ENCODE measurements around the gene ICAM4. TPM values are rescaled to one million over a fixed set of nuclear protein-coding genes. Genes with fewer than 3 reads are reported as not detected.

The ICAM4 gene
- total and polyA plus RNA-seq, 9 of the 15 experiments (the other 6 are each of a cell fraction or from before 2014, with no cell fraction given) = 14.1 to 86.1 (median 29.6) TPM

DNA sequence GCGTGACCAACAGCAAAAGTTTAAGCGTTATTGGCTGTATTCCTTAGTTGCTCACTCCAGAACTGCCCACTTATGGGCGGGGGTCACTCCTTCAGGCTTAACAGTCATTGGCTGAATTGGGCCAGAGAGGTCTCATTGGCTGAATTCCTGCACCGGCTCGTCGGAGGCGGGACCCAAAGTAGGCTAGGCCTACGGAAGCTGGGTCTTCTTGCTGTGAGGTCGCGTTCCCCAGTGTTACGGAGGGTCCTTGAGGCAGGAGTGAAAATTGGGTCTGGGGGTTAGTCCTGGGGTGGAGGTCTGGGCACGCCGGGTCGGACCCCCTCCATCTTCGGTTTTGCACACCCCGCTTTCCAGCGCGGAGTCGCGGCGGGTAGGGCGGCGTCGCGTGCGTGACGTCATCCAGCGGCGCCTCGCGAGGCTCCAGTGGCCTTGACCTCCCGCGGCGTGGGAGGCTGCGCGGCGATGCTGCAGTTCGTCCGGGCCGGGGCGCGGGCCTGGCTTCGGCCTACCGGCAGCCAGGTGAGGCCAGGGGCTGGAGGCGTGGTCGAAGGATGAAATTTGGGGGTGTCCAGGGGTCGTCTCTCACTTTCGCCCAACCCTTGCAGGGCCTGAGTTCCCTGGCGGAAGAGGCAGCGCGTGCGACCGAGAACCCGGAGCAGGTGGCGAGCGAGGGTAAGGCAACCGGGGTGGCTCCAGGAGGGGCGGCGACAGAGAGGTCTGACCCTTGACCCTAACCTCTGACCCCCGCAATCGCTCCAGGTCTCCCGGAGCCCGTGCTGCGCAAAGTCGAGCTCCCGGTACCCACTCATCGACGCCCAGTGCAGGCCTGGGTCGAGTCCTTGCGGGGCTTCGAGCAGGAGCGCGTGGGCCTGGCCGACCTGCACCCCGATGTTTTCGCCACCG is 34.7 kb upstream of the ICAM4 start, which contains the start of gene MRPL4 (continued):
- TF ChIP-seq, protein P1, sequence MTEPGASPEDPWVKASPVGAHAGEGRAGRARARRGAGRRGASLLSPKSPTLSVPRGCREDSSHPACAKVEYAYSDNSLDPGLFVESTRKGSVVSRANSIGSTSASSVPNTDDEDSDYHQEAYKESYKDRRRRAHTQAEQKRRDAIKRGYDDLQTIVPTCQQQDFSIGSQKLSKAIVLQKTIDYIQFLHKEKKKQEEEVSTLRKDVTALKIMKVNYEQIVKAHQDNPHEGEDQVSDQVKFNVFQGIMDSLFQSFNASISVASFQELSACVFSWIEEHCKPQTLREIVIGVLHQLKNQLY (CRISPR knock-in tag; conservative IDR thresholded peaks at IDR 0.05) = no peak; a peak in 1 of 4 replicates
- TF ChIP-seq BRD4 (IDR thresholded peaks at IDR 0.05) = no peak
- no peak; a peak in 2 of 4 replicates for TF ChIP-seq FOXK2 (conservative IDR thresholded peaks at IDR 0.05 in 1 of 2, IDR thresholded peaks at IDR 0.05 in 1 of 2; ENCODE audit: low read depth in 2 of 2)
- peak; percentile 79; the same call in 1 of the 2 replicates for TF ChIP-seq FOXK1 (CRISPR knock-in tag; IDR thresholded peaks at IDR 0.05; ENCODE audit: borderline replicate concordance)
- TF ChIP-seq STAT5B (CRISPR knock-in tag; IDR thresholded peaks at IDR 0.05) = no peak
- no peak; the same call in 1 of the 2 replicates for TF ChIP-seq ZNF780A (CRISPR knock-in tag; IDR thresholded peaks at IDR 0.05)
- TF ChIP-seq DMBX1 (CRISPR knock-in tag; IDR thresholded peaks at IDR 0.05; ENCODE audit: borderline replicate concordance) = no peak
- TF ChIP-seq ZNF212 (CRISPR knock-in tag; IDR thresholded peaks at IDR 0.05) = no peak
- TF ChIP-seq ZNF311 (CRISPR knock-in tag; IDR thresholded peaks at IDR 0.05) = no peak
- TF ChIP-seq ZNF584 (CRISPR knock-in tag; IDR thresholded peaks at IDR 0.05; ENCODE audit: low read depth) = peak; percentile 24; the same call in 1 of the 2 replicates
- TF ChIP-seq, protein P2, sequence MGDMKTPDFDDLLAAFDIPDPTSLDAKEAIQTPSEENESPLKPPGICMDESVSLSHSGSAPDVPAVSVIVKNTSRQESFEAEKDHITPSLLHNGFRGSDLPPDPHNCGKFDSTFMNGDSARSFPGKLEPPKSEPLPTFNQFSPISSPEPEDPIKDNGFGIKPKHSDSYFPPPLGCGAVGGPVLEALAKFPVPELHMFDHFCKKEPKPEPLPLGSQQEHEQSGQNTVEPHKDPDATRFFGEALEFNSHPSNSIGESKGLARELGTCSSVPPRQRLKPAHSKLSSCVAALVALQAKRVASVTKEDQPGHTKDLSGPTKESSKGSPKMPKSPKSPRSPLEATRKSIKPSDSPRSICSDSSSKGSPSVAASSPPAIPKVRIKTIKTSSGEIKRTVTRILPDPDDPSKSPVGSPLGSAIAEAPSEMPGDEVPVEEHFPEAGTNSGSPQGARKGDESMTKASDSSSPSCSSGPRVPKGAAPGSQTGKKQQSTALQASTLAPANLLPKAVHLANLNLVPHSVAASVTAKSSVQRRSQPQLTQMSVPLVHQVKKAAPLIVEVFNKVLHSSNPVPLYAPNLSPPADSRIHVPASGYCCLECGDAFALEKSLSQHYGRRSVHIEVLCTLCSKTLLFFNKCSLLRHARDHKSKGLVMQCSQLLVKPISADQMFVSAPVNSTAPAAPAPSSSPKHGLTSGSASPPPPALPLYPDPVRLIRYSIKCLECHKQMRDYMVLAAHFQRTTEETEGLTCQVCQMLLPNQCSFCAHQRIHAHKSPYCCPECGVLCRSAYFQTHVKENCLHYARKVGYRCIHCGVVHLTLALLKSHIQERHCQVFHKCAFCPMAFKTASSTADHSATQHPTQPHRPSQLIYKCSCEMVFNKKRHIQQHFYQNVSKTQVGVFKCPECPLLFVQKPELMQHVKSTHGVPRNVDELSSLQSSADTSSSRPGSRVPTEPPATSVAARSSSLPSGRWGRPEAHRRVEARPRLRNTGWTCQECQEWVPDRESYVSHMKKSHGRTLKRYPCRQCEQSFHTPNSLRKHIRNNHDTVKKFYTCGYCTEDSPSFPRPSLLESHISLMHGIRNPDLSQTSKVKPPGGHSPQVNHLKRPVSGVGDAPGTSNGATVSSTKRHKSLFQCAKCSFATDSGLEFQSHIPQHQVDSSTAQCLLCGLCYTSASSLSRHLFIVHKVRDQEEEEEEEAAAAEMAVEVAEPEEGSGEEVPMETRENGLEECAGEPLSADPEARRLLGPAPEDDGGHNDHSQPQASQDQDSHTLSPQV (IDR thresholded peaks at IDR 0.05) = peak; percentile 85
- TF ChIP-seq SREBF1 (IDR thresholded peaks at IDR 0.05; ENCODE audit: borderline replicate concordance, low read depth, low read length) = no peak
- peak; percentile 49 for TF ChIP-seq ETV1 (tag; conservative IDR thresholded peaks at IDR 0.05; ENCODE audit: low read depth)
- TF ChIP-seq ZBTB7A (IDR thresholded peaks at IDR 0.05; ENCODE audit: borderline replicate concordance, control insufficient read depth, low read depth, low read length) = peak; percentile 68
- 0 out of 2 replicates have a peak, but pooled peaks have one; percentile 36 for TF ChIP-seq ZNF224 (CRISPR knock-in tag; IDR thresholded peaks at IDR 0.05)
- no peak; a peak in 1 of 4 replicates for TF ChIP-seq KDM1A (IDR thresholded peaks at IDR 0.05)
